NCI-H2029 (cell line): ENCODE measurements around the gene GOLGA3.
"Not testable (repeated sequence)": the region's sequence is repeated elsewhere in the genome, so short reads cannot be mapped to it uniquely, and the experiment has no call there.

ENCODE experiments used
- DNase-seq: peaks from one replicate; lab custom pipeline; 2025; lab: John Stamatoyannopoulos, UW

Gene GOLGA3

GRCh38 chr12:132847363-132848356, 19.0 kb upstream of the GOLGA3 start:
- no peak for DNase-seq

DNA sequence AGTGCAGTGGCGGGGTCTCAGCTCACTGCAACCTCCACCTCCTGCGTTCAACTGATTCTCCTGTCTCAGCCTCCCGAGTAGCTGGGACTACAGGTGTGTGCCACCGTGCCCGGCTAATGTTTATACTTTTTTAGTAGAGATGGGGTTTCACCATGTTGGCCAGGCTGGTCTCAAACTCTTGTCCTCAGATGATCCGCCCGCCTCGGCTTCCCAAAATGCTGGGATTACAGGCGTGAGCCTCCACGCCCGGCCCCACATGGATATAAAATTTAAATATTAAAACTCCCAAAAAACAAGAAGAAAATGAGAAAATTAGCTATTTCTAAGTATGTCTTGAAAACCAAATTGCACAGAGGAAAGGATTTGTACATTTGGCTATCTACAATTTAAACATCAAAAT, 16.0 kb upstream of the GOLGA3 start:
- DNase-seq = not testable (repeated sequence)

- no peak for DNase-seq
Observed at GRCh38 chr12:132842449-132843045, 13.9 kb upstream of the GOLGA3 start.

DNA sequence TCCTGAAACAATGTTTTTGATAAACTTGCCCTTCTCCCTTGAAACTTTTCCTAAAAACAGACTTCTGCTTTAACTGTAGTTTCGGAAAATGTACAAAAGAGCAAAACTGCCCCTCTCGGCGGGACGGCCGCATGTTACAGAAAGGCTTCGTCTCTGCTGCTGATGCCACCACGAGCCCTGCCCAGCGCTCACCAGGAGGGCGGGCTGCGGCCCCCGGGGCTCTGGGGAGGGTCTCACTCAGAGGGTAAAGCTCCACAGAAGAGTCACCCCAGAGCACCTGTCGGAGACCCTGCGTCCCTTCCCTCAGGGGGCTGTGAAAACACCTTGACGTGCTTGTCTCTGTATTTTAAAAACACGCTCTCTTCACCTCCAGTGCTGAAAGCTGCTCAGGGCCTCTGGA, 12.5 kb upstream of the GOLGA3 start:
- no peak for DNase-seq

GRCh38 chr12:132840536-132840935, 11.9 kb upstream of the GOLGA3 start:
- DNase-seq = no peak

DNA sequence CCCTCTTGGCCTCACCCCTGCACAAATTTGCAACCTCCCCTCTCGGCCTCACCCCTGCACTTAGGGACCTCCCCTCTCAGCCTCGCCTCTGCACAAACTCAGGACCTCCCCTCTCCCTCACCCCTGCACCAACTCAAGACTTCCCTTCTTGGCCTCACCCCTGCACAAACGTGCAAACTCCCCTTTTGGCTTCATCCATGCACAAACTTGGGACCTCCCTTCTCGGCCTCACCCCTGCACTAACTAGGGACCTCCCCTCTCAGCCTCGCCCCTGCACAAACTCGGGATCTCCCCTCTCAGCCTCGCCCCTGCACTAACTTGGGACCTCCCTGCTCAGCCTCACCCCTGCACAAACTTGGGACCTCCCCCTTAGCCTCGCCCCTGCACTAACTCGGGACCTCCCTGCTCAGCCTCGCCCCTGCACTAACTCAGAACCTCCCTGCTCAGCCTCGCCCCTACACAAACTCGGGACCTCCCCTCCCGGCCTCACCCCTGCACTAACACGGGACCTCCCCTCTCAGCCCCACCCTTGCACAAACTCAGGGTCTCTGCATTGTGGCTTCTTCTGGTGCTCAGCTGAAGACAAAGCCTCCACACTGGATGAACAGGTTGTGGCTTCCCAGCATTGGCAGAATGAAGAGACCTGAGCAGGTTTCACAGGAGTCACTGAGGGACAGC, 11.0 kb upstream of the GOLGA3 start:
- no peak for DNase-seq

GRCh38 chr12:132838410-132839080, 9.9 kb upstream of the GOLGA3 start:
- no peak for DNase-seq

- no peak for DNase-seq
Observed at GRCh38 chr12:132837693-132838409, 9.2 kb upstream of the GOLGA3 start.

DNA sequence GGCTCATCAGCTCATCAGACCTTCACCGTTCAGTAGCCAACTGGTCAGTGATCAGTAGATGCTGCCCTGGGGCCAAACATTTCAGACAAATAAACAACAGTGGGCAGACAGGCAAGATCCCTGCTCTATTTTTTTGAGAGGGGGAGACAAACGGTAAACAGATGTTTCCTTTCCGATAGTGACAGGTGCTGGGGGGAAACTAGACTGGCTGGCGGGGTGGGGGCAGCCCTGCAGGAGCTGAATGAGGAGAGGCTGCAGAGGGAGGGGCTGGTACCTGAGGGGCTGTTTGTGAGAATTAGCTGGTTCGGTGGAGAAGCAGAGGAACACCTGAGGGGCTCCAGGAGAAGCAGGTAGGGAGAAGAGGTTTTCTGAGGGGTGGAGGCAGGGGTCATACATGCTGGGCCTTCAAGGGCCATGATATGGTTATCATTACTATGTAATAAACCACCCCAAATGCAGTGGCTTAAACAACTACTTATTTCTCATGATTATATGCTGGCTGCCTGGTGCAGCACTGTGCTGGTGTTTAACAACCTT, 8.2 kb upstream of the GOLGA3 start:
- no peak for DNase-seq

- not testable (repeated sequence) for DNase-seq
Observed at GRCh38 chr12:132836230-132836629, 7.6 kb upstream of the GOLGA3 start.

DNA sequence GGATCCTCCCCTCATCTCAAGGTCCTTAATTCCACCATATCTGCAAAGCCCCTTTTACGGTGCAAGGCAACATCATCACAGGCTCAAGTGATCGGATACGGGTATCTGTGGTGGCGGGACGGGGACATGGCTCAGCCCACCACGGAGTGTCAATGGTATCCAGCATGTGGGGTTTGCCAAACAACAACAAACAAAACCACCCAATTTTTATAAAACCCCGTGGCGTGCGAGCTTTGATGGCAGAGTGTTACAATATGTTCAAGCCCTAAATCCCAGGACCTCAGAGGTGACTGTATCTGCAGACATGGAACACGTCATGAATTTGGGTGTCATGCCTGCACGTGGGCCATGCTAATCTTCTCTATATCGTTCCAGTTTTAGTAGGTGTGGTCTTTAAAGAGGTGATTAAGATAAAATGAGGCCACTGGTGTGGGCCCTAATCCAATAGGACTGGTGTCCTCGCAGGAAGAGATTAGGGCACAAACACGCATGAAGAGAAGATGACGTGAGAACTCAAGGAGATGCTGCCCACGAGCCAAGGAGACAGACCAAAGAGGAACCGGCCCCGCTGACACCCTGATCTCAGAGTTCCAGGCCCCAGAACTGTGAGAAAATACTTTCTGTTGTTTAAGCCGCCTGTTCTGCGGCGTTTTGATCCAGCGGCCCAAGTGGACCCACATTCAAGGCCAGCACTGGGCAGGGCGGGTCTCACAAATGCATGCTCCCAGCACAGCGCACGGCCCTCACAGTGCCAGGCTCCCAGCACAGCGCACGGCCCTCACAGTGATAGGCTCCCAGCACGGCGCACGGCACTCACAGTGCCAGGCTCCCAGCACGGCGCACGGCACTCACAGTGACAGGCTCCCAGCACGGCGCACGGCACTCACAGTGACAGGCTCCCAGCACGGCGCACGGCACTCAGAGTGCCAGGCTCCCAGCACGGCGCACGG, 6.7 kb upstream of the GOLGA3 start:
- no peak for DNase-seq

DNA sequence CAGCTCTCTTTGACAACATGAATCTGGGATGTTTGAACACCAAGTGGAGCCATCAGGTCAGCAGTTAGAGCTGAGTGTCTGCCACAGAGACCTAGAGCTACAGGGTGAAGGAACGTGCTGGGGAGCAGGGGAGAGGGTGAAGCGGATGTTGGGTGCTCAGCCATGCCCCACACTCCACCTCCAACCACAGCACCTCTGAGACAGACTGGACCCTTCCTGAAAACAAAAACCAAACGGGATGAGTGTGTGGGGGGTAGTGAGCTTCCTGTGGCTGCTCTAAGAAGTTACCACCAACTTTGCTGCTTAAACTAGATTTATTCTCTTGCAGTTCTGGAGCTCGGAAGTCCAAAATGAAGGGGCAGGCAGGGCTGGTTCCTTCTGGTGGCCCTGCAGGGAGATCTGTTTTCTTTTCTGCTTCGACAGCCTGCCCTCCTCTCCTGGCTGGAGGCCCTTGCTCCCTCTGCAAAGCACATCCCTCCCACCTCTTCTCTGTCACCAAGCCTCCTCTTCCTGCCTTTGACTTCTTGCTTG, 5.6 kb upstream of the GOLGA3 start:
- no peak for DNase-seq

DNA sequence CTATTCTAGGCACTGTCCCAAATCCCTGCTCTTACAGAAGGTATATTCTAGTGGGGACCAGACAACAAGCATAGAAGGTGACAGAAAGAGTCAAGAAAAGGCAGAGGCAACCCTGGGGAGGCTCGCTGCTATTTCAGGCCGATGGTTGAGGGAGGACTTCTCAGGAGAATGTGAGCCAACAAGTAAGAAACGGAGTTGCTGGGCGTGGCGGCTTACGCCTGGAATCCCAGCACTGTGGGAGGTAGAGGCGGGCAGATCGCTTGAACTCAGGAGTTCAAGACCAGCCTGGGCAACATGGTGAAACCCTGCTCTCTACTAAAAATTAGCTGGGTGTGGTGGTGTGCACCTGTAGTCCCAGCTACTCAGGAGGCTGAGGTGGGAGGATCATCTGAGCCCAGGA, 4.7 kb upstream of the GOLGA3 start:
- no peak for DNase-seq

DNA sequence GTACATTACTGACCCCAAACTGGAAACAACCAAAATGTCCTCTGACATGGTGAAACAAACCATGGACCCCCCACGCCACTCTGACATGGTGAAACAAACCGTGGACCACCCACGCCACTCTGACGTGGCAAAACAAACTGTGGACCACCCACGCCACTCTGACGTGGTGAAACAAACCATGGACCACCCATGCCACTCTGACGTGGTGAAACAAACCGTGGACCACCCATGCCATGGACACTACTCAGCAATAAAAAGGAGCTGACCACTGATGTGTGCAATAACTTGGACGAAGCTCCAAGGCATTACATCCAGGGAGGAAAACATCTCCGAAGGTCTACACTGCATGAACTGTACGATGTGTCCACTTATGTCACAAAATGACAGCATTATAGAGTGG, 3.1 kb upstream of the GOLGA3 start:
- DNase-seq = no peak

DNA sequence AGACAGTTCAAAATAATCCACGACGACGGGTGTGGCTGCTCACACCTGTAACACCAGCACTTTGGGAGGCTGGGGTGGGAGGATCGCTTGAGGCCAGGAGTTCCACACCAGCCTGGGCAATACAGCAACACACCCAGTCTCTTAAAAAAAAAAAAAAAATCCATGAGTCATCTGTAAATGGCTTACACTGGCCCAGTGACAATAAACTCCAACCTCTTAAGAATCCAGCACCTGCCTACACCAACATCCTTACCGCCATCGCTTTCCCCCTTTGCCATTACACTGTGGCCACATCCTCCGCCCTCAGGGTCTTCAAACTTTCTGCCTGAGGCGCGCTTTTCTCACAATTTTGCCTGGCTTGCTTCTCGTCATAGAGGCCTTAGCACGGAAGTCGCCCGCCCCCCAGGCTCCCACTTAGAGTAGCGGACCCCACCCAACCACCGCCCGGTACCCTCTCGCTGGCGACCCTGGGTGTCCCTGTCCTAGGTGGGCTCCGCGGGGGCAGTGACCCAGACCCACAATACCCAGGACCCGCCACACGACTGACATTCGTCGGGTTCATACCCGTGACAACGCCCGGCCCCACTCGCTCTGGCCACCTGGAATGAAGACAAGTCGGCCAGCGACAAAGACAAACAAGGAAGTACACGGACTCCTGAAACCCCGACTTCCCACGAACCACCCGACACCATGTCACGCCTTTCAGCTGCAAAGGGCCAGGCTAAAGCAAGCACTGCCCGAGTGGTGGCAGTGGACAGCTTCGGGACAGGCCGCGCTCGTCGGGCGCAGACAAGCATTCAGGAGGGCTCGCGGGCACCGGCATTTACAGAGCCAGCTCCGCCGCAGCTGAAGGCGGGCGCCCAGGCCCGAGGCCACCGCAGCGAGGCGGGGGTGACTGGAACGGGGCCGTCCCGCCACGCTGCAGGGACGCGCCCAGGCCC, 636 bp downstream of the GOLGA3 start:
- DNase-seq = peak; percentile 62

DNA sequence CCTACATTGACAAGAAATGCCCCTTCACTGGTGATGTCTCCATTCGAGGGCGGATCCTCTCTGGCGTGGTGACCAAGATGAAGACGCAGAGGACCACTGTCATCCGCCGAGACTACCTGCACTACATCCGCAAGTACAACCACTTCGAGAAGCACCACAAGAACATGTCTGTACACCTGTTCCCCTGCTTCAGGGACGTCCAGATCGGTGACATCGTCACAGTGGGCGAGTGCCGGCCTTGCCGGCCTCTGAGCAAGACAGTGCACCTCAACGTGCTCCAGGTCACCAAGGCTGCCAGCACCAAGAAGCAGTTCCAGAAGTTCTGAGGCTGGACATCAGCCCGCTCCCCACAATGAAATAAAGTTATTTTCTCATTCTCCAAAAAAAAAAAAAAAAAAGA, 2.8 kb downstream of the GOLGA3 start:
- DNase-seq = no peak

DNA sequence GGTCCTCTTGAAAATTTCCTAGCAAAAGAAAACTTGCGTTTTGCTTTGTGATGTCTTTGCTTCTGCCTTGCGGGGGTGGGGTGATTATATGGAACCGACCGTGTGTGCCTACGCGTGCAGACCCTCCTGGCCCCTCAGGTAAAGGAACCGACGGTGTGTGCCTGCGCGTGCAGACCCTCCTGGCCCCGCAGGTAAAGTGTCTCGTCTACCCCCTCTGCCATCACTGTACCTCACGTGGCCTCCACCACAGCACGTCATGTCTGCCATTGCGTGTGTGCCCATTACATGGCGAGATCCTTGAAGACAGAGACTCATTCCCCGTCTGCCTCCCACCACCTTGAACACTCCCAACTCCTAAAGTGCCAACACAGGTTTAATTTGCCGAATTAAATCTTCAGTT, 3.6 kb downstream of the GOLGA3 start:
- no peak for DNase-seq

GRCh38 chr12:132824053-132824452, 4.6 kb downstream of the GOLGA3 start:
- DNase-seq = no peak

- DNase-seq = no peak
Observed at GRCh38 chr12:132818562-132818961, 10.1 kb downstream of the GOLGA3 start.
